HCT116 (cell line): ENCODE measurements around the gene INTS3. TPM values are rescaled to one million over a fixed set of nuclear protein-coding genes. Genes with fewer than 3 reads are reported as not detected.

Experiments used
- ATAC-seq: fragments of 200-7000 bp; cut with Tn5 transposase; 2 replicates; pipeline ENCODE4 v1.9.1; 2020; ENCODE audit warnings: mild to moderate bottlenecking, moderate library complexity
- BruUV-seq: library from RNA; stranded (reverse); fragments of 400-500 nt; replicated peaks from 2 replicates; lab custom pipeline; 2021; lab: Mats Ljungman, UMichigan
- CTCF ChIA-PET: fragments of 300-600 bp; sonication (Branson Sonifier 250); formaldehyde crosslinking; loops from one replicate; lab custom pipeline; 2021; ENCODE audit warnings: antibody characterized with exemption; lab: Charles Lee
- POLR2A ChIA-PET: fragments of 300-600, 350-600 bp; sonication (Branson Sonifier 250); formaldehyde crosslinking; loops from one replicate; lab custom pipeline; 2021; ENCODE audit warnings: antibody characterized with exemption; lab: Charles Lee
- RAD21 ChIA-PET, 2 experiments: fragments of 300-600 bp; sonication (Branson Sonifier 250); formaldehyde crosslinking; loops; one replicate each; lab custom pipeline; 2023; ENCODE audit warnings: low total read pairs in 2 of 2; ENCODE audit not compliant: uncharacterized antibody in 2 of 2, unreplicated experiment in 2 of 2, low non-redundant PET in 1 of 2; lab: Charles Lee
- DNase-seq: peaks from one replicate; pipeline ENCODE4 v3.0.0-alpha.2; 2010; ENCODE audit warnings: low read depth, low spot score
- H2AFZ ChIP-seq: fragments of 200-600 bp; shearing (Covaris generic), sonication (generic); 2 replicates; pipeline ENCODE4 v1.6.1; 2017; ENCODE audit warnings: low read depth, mixed run types, mixed read lengths, antibody characterized with exemption, low read length; ENCODE audit not compliant: poor library complexity, severe bottlenecking
- H3K27ac ChIP-seq: 2 replicates; pipeline ENCODE4 v1.5.1; 2012; ENCODE audit warnings: low read depth, low read length
- H3K27me3 ChIP-seq: fragments of 200-600 bp; sonication (generic); 2 replicates; pipeline ENCODE4 v1.6.1; 2016; ENCODE audit warnings: mixed run types, low read length, mixed read lengths; ENCODE audit not compliant: insufficient read depth
- H3K36me3 ChIP-seq, 2 experiments: fragments of 200-500 bp in 1 of 2; fragments of 200-600 bp in 1 of 2; sonication (Bioruptor generic) in 1 of 2; sonication (generic) in 1 of 2; 2 replicates each; pipeline versions ENCODE4 v1.5.1 to v1.6.1; 2014 to 2016; ENCODE audit warnings: low read length in 2 of 2, inconsistent platforms in 1 of 2, mixed read lengths in 1 of 2, mixed run types in 1 of 2; ENCODE audit not compliant: insufficient read depth in 2 of 2, control insufficient read depth in 1 of 2
- H3K4me1 ChIP-seq, 2 experiments: fragments of 200-600 bp in 1 of 2; sonication (generic) in 1 of 2; 2 replicates each; pipeline versions ENCODE4 v1.5.1 to v1.6.1; 2012 to 2017; ENCODE audit warnings: low read length in 2 of 2, inconsistent platforms in 1 of 2, mild to moderate bottlenecking in 1 of 2, mixed read lengths in 1 of 2, mixed run types in 1 of 2, moderate library complexity in 1 of 2; ENCODE audit not compliant: insufficient read depth in 2 of 2, control insufficient read depth in 1 of 2
- H3K4me2 ChIP-seq: fragments of 200-600 bp; sonication (generic); 2 replicates; pipeline ENCODE4 v1.6.1; 2017; ENCODE audit warnings: mixed run types, low read length, mixed read lengths
- H3K4me3 ChIP-seq, 2 experiments: fragments of 200-600 bp in 1 of 2; sonication (generic) in 1 of 2; replicated peaks in 1 of 2; 2 replicates each; pipeline ENCODE4 v1.5.1; 2011 to 2016; ENCODE audit warnings: low read length in 2 of 2, control low read depth in 1 of 2, low read depth in 1 of 2, mild to moderate bottlenecking in 1 of 2, mixed read lengths in 1 of 2, mixed run types in 1 of 2
- H3K79me2 ChIP-seq: fragments of 200-600 bp; sonication (generic); 2 replicates; pipeline ENCODE4 v1.6.1; 2017; ENCODE audit warnings: mild to moderate bottlenecking, mixed run types, low read length, moderate library complexity, mixed read lengths; ENCODE audit not compliant: insufficient read depth
- H3K9ac ChIP-seq: fragments of 200-600 bp; sonication (generic); 2 replicates; pipeline ENCODE4 v1.6.1; 2016; ENCODE audit warnings: low read length, mixed read lengths
- H3K9me2 ChIP-seq: fragments of 200-600 bp; sonication (generic), shearing (Covaris generic); 2 replicates; pipeline ENCODE4 v1.6.1; 2017; ENCODE audit warnings: mixed run types, mild to moderate bottlenecking, moderate library complexity; ENCODE audit not compliant: insufficient read depth
- H3K9me3 ChIP-seq, 2 experiments: fragments of 200-500 bp in 1 of 2; fragments of 200-600 bp in 1 of 2; sonication (Bioruptor generic) in 1 of 2; sonication (generic) in 1 of 2; 2 replicates each; pipeline ENCODE4 v1.6.1; 2014 to 2017; ENCODE audit warnings: low read length in 2 of 2, mixed read lengths in 2 of 2, inconsistent platforms in 1 of 2, low read depth in 1 of 2, mild to moderate bottlenecking in 1 of 2, mixed run types in 1 of 2, moderate library complexity in 1 of 2; ENCODE audit not compliant: control insufficient read depth in 1 of 2, insufficient read depth in 1 of 2
- H4K20me1 ChIP-seq: fragments of 200-600 bp; sonication (generic), shearing (Covaris generic); 2 replicates; pipeline ENCODE4 v1.6.1; 2017; ENCODE audit warnings: mixed run types, mild to moderate bottlenecking, moderate library complexity; ENCODE audit not compliant: insufficient read depth
- CBX3 ChIP-seq: IDR thresholded peaks from 2 replicates; pipeline ENCODE4 v1.6.1; 2012; ENCODE audit warnings: low read depth
- ELF1 ChIP-seq: IDR thresholded peaks from 2 replicates; pipeline ENCODE4 v1.6.1; 2012; ENCODE audit warnings: low read depth, borderline replicate concordance
- EZH2 ChIP-seq: fragments of 200-600 bp; sonication (generic); IDR thresholded peaks from 2 replicates; pipeline ENCODE4 v1.6.1; 2017; ENCODE audit warnings: antibody characterized with exemption, mixed run types
- EZH2phosphoT487 ChIP-seq: fragments of 200-600 bp; IDR thresholded peaks from 2 replicates; pipeline ENCODE4 v1.6.1; 2018; ENCODE audit warnings: antibody characterized with exemption, borderline replicate concordance
- POLR2A ChIP-seq: IDR thresholded peaks from 2 replicates; pipeline ENCODE4 v1.7.0; 2011; ENCODE audit warnings: borderline replicate concordance; ENCODE audit not compliant: insufficient read depth, insufficient read length; ENCODE audit errors: extremely low read depth
- POLR2AphosphoS5 ChIP-seq: IDR thresholded peaks from 2 replicates; pipeline ENCODE4 v1.6.1; 2011; ENCODE audit warnings: mild to moderate bottlenecking, low read depth, low read length, moderate library complexity
- RAD21 ChIP-seq: IDR thresholded peaks from 2 replicates; pipeline ENCODE4 v1.6.1; 2012; ENCODE audit warnings: low read depth, mild to moderate bottlenecking
- SIN3A ChIP-seq: IDR thresholded peaks from 2 replicates; pipeline ENCODE4 v1.6.1; 2012; ENCODE audit warnings: low read depth
- SRF ChIP-seq: IDR thresholded peaks from 2 replicates; pipeline ENCODE4 v1.6.1; 2012; ENCODE audit warnings: low read depth
- YY1 ChIP-seq: IDR thresholded peaks from 2 replicates; pipeline ENCODE4 v1.6.1; 2011; ENCODE audit warnings: low read length, low read depth, moderate library complexity, mild to moderate bottlenecking; ENCODE audit not compliant: insufficient replicate concordance; ENCODE audit errors: extremely low read depth
- ZFX ChIP-seq: fragments of 450-650 bp; IDR thresholded peaks from 2 replicates; pipeline ENCODE4 v1.6.1; 2017
- intact Hi-C: fragments of 100-400 bp; cut with micrococcal nuclease; formaldehyde crosslinking; loops from 2 replicates; pipeline ENCODE4 v1.10.0; 2022
- total RNA-seq: library from RNA; stranded (reverse); gene quantifications from one replicate; pipeline ENCODE4 v1.2.1, GENCODE V29; 2021; ENCODE audit not compliant: unreplicated experiment
- TF ChIP-seq, protein P1 (sequence below): IDR thresholded peaks from 2 replicates; pipeline ENCODE4 v1.6.1; 2011; ENCODE audit warnings: mild to moderate bottlenecking, low read length, moderate library complexity; ENCODE audit not compliant: insufficient replicate concordance; ENCODE audit errors: extremely low read depth
- TF ChIP-seq, protein P2 (sequence below): IDR thresholded peaks from 2 replicates; pipeline ENCODE4 v1.6.1; 2012
- TF ChIP-seq, protein P3 (sequence below), 3 experiments: fragments of 200-600 bp in 1 of 3; sonication (generic) in 1 of 3; IDR thresholded peaks in 2 of 3; conservative IDR thresholded peaks in 1 of 3; 2 replicates each; pipeline ENCODE4 v1.5.1; 2012 to 2017; ENCODE audit warnings: low read depth in 2 of 3, low read length in 2 of 3, antibody characterized with exemption in 1 of 3, borderline replicate concordance in 1 of 3, control low read depth in 1 of 3, mild to moderate bottlenecking in 1 of 3, mixed read lengths in 1 of 3, mixed run types in 1 of 3, moderate library complexity in 1 of 3; ENCODE audit not compliant: insufficient read depth in 1 of 3

The INTS3 gene
- total RNA-seq, 1 experiment from 2014 or later = 47.6 TPM

DNA sequence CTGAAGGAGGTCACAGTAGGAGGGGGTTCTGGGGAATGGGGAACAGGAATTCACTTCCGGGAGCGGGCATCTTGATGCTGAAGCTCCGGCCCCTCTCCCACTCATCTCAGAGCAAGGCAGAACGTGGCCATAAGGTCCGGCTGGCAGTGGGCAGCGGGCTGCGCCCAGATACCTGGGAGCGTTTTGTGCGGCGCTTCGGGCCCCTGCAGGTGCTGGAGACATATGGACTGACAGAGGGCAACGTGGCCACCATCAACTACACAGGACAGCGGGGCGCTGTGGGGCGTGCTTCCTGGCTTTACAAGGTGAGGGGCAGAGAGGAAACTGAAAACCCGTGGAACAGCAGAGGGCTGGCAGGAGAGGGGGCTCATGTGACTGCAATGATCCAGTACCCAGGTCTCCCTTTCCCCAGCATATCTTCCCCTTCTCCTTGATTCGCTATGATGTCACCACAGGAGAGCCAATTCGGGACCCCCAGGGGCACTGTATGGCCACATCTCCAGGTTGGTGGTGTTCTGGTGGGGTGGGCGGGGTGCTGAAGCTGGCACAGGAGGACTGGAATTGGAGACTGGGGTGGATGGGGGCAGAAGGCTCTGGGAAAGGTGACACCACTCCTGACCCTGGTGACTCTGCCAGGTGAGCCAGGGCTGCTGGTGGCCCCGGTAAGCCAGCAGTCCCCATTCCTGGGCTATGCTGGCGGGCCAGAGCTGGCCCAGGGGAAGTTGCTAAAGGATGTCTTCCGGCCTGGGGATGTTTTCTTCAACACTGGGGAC, 50.4 kb downstream of the INTS3 start:
- H3K9me2 ChIP-seq = no peaks in the 10 kb centered on the region
- CTCF ChIA-PET = interaction anchor here (1.4 kb wide), 1 partner anchor 19 kb away, joined by 3 read pairs; no protein-coding TSS in a partner anchor
- H3K4me2 ChIP-seq = no peak overlapping the region
- 0 out of 4 replicates have a peak, but pooled peaks cover 0 to 5% of the 10 kb centered on the region in 2 experiments for H3K36me3 ChIP-seq
- no peaks in the 10 kb centered on the region for H4K20me1 ChIP-seq
- RAD21 ChIA-PET = no interaction called here
- no peak overlapping the region for H3K27ac ChIP-seq
- intact Hi-C loops = loop anchor here (10.0 kb wide), 1 partner anchor 103 kb away; the partner anchor contains the start of genes ILF2 and NPR1
- H2AFZ ChIP-seq = no peak overlapping the region
- no peak for TF ChIP-seq ZFX
- no peak for TF ChIP-seq RAD21
- TF ChIP-seq ELF1 = no peak
- TF ChIP-seq POLR2AphosphoS5 = no peak
- no peak for TF ChIP-seq EZH2phosphoT487
- TF ChIP-seq SRF = no peak
- TF ChIP-seq POLR2A = no peak
- TF ChIP-seq, protein P1, sequence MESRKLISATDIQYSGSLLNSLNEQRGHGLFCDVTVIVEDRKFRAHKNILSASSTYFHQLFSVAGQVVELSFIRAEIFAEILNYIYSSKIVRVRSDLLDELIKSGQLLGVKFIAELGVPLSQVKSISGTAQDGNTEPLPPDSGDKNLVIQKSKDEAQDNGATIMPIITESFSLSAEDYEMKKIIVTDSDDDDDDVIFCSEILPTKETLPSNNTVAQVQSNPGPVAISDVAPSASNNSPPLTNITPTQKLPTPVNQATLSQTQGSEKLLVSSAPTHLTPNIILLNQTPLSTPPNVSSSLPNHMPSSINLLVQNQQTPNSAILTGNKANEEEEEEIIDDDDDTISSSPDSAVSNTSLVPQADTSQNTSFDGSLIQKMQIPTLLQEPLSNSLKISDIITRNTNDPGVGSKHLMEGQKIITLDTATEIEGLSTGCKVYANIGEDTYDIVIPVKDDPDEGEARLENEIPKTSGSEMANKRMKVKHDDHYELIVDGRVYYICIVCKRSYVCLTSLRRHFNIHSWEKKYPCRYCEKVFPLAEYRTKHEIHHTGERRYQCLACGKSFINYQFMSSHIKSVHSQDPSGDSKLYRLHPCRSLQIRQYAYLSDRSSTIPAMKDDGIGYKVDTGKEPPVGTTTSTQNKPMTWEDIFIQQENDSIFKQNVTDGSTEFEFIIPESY = no peak
- no peak for TF ChIP-seq EZH2
- TF ChIP-seq, protein P2, sequence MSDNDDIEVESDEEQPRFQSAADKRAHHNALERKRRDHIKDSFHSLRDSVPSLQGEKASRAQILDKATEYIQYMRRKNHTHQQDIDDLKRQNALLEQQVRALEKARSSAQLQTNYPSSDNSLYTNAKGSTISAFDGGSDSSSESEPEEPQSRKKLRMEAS = no peak
- TF ChIP-seq SIN3A = no peak
- TF ChIP-seq, protein P3, sequence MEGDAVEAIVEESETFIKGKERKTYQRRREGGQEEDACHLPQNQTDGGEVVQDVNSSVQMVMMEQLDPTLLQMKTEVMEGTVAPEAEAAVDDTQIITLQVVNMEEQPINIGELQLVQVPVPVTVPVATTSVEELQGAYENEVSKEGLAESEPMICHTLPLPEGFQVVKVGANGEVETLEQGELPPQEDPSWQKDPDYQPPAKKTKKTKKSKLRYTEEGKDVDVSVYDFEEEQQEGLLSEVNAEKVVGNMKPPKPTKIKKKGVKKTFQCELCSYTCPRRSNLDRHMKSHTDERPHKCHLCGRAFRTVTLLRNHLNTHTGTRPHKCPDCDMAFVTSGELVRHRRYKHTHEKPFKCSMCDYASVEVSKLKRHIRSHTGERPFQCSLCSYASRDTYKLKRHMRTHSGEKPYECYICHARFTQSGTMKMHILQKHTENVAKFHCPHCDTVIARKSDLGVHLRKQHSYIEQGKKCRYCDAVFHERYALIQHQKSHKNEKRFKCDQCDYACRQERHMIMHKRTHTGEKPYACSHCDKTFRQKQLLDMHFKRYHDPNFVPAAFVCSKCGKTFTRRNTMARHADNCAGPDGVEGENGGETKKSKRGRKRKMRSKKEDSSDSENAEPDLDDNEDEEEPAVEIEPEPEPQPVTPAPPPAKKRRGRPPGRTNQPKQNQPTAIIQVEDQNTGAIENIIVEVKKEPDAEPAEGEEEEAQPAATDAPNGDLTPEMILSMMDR (IDR thresholded peaks at IDR 0.05 in 2 of 3, conservative IDR thresholded peaks at IDR 0.05 in 1 of 3; ENCODE audit: borderline replicate concordance in 1 of 3, insufficient read depth in 1 of 3, low read depth in 2 of 3, low read length in 2 of 3) = no peak
- no peak for TF ChIP-seq CBX3
- TF ChIP-seq YY1 = no peak
- TF ChIP-seq, all 23 proteins: peak for 0
- no TSS peak for BruUV-seq
- Histone ChIP-seq H3K27me3 (no peaks in the 10 kb centered on the region), H3K9ac (no peak overlapping the region), H3K9me3 (no peaks in the 10 kb centered on the region), H3K4me1 (peaks cover 18 to 33% of the 10 kb centered on the region in 2 experiments), H3K4me3 (no peak overlapping the region), H3K79me2 (no peaks in the 10 kb centered on the region)
- POLR2A ChIA-PET = no interaction called here
- ATAC-seq (no peak), DNase-seq (no peak)
